H1 (cell line): ENCODE measurements around the gene CCDC197.

ENCODE experiments used
- TAF1 ChIP-seq: IDR thresholded peaks from 2 replicates; pipeline ENCODE4 v1.6.1; 2011; ENCODE audit warnings: mild to moderate bottlenecking, low read depth, low read length
- TF ChIP-seq, protein P1 (sequence below), 3 experiments: IDR thresholded peaks; 1 replicate in 2 of 3; 2 replicates in 1 of 3; pipeline versions ENCODE4 v1.5.1 to v1.6.1; 2011; ENCODE audit warnings: low read length in 3 of 3, mild to moderate bottlenecking in 3 of 3, inconsistent platforms in 2 of 3, low read depth in 1 of 3, moderate library complexity in 1 of 3; ENCODE audit not compliant: insufficient read depth in 1 of 3; ENCODE audit errors: control extremely low read depth in 1 of 3

DNA sequence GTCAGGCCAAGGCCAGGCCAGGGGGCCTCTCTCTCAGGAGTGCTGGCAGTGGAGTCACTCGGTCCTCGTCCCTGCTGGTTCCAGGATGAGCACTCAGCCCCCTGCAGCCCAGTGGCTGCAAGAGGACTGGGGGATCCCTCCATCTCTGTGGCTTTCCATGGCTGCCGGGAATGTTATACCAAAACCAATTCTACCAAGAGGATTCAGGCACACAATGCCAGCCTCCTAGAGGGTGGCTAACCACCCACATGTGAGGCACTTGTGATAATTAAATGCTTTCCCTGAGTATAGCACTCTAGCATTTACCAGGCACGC, 42.6 kb upstream of the CCDC197 start:
- TF ChIP-seq TAF1 = no peak
- TF ChIP-seq, protein P1, sequence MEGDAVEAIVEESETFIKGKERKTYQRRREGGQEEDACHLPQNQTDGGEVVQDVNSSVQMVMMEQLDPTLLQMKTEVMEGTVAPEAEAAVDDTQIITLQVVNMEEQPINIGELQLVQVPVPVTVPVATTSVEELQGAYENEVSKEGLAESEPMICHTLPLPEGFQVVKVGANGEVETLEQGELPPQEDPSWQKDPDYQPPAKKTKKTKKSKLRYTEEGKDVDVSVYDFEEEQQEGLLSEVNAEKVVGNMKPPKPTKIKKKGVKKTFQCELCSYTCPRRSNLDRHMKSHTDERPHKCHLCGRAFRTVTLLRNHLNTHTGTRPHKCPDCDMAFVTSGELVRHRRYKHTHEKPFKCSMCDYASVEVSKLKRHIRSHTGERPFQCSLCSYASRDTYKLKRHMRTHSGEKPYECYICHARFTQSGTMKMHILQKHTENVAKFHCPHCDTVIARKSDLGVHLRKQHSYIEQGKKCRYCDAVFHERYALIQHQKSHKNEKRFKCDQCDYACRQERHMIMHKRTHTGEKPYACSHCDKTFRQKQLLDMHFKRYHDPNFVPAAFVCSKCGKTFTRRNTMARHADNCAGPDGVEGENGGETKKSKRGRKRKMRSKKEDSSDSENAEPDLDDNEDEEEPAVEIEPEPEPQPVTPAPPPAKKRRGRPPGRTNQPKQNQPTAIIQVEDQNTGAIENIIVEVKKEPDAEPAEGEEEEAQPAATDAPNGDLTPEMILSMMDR (IDR thresholded peaks at IDR 0.05; ENCODE audit: control extremely low read depth in 1 of 3, insufficient read depth in 1 of 3, low read depth in 1 of 3, low read length in 3 of 3) = no peak
